Activated naive CD4-positive, alpha-beta T cell treated with anti-CD3 and anti-CD28 coated beads for 36 hours (primary cell): ENCODE data around the gene NMNAT2. TPM values are rescaled to one million over a fixed set of nuclear protein-coding genes. Genes with fewer than 3 reads are reported as not detected.

Source experiments
- CTCF ChIA-PET: fragments of 350-600 bp; sonication (Branson Sonifier 250); formaldehyde crosslinking; loops from one replicate; lab custom pipeline; 2021; ENCODE audit warnings: antibody characterized with exemption; lab: Charles Lee
- DNase-seq: peaks from one replicate; pipeline ENCODE4 v3.0.0-alpha.2; 2020
- H3K27ac Mint-ChIP-seq: one replicate; pipeline ENCODE4 v1.8.0; 2021; ENCODE audit warnings: mild to moderate bottlenecking, mixed read lengths
- H3K27me3 Mint-ChIP-seq: one replicate; pipeline ENCODE4 v1.8.0; 2021; ENCODE audit warnings: low read depth, mixed read lengths
- H3K36me3 Mint-ChIP-seq: one replicate; pipeline ENCODE4 v1.8.0; 2021; ENCODE audit warnings: low read depth, mixed read lengths
- H3K4me1 Mint-ChIP-seq: one replicate; pipeline ENCODE4 v1.8.0; 2021; ENCODE audit warnings: low read depth, mixed read lengths
- H3K4me3 Mint-ChIP-seq: one replicate; pipeline ENCODE4 v1.8.0; 2021; ENCODE audit warnings: mild to moderate bottlenecking, moderate library complexity, mixed read lengths
- H3K9me3 Mint-ChIP-seq: one replicate; pipeline ENCODE4 v1.8.0; 2021; ENCODE audit warnings: mixed read lengths
- intact Hi-C: fragments of 100-400 bp; cut with micrococcal nuclease; formaldehyde crosslinking; loops from one replicate; pipeline ENCODE4 v1.15.1; 2023
- total RNA-seq, 2 experiments: library from RNA; stranded (reverse); gene quantifications; one replicate each; pipeline ENCODE4 v1.2.3, GENCODE V29; 2021

The NMNAT2 gene
- total RNA-seq, 2 experiments from 2014 or later: not detected

DNA sequence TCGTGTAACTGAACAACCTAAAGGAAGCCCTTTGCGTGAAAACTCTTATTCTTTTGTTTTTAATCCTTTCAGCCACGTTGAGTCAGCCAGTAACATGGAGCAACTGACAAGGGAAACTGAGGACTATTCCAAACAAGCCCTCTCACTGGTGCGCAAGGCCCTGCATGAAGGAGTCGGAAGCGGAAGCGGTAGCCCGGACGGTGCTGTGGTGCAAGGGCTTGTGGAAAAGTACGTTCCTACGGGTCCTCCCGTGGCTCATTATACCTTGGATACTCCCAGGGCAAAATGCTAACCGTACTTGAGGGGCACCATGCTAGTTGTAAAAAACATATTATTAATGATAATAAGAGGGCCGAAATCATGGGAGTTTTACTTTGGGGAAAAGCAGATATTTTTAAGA lies 182.7 kb downstream of the NMNAT2 start:
- Mint-ChIP-seq H3K4me1 (no peaks in the 10 kb centered on the region), H3K4me3 (no peak overlapping the region), H3K27me3 (peaks cover 2% of the 10 kb centered on the region), H3K27ac (no peak overlapping the region), H3K9me3 (no peaks in the 10 kb centered on the region), H3K36me3 (no peaks in the 10 kb centered on the region)
- CTCF ChIA-PET: interaction anchor here (0.6 kb wide), 1 partner anchor 86 kb away, joined by 5 read pairs; no protein-coding TSS in a partner anchor
- no peak for DNase-seq
- intact Hi-C loops: no loop called here

GRCh38 chr1:183234660-183235476 lies 183.3 kb downstream of the NMNAT2 start:
- intact Hi-C loops: no loop called here
- no peaks in the 10 kb centered on the region for H3K36me3 Mint-ChIP-seq
- DNase-seq: no peak
- H3K4me3 Mint-ChIP-seq: no peak overlapping the region
- no peaks in the 10 kb centered on the region for H3K4me1 Mint-ChIP-seq
- H3K9me3 Mint-ChIP-seq: no peaks in the 10 kb centered on the region
- CTCF ChIA-PET: interaction anchor here (0.7 kb wide), 1 partner anchor 146 kb away, joined by 4 read pairs; no protein-coding TSS in a partner anchor
- no peak overlapping the region for H3K27ac Mint-ChIP-seq
- H3K27me3 Mint-ChIP-seq: peaks cover under 1% of the 10 kb centered on the region

DNA sequence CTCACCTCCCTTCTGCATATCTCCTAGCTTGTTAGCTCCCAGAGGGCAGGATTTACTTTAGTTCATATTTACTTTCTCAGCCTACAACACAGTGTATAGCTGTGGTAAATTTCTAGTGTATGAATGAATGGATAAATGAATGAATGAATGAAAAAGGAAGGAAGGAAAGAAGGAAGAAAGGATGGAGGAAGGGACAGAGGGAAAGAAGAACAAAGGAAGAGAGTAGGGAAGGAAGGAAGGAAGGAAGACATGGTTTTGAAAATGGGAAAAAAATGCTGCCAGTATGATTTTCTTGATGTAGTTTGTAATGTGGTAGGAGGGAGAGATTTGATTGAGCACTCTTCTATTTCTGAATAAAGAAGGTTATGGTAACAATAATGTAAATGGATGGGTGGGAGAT lies 185.1 kb downstream of the NMNAT2 start:
- intact Hi-C loops: no loop called here

GRCh38 chr1:183231545-183231944 lies 186.6 kb downstream of the NMNAT2 start:
- no peaks in the 10 kb centered on the region for H3K27me3 Mint-ChIP-seq
- DNase-seq: no peak
- peaks cover 5% of the 10 kb centered on the region for H3K4me1 Mint-ChIP-seq
- intact Hi-C loops: no loop called here
- CTCF ChIA-PET: no interaction called here
- no peak overlapping the region for H3K4me3 Mint-ChIP-seq
- no peaks in the 10 kb centered on the region for H3K36me3 Mint-ChIP-seq
- H3K9me3 Mint-ChIP-seq: no peaks in the 10 kb centered on the region
- no peak overlapping the region for H3K27ac Mint-ChIP-seq

More for the DNA sequence above, 185.1 kb downstream of the NMNAT2 start:
- Mint-ChIP-seq H3K27me3 (no peaks in the 10 kb centered on the region), H3K36me3 (no peaks in the 10 kb centered on the region), H3K4me1 (no peaks in the 10 kb centered on the region), H3K4me3 (no peak overlapping the region), H3K27ac (no peak overlapping the region), H3K9me3 (no peaks in the 10 kb centered on the region)
- no peak for DNase-seq
- CTCF ChIA-PET: no interaction called here

GRCh38 chr1:183230413-183230812 lies 187.8 kb downstream of the NMNAT2 start:
- Mint-ChIP-seq H3K4me1 (peaks cover 5% of the 10 kb centered on the region), H3K36me3 (no peaks in the 10 kb centered on the region), H3K27ac (no peak overlapping the region), H3K9me3 (no peaks in the 10 kb centered on the region), H3K27me3 (no peaks in the 10 kb centered on the region), H3K4me3 (no peak overlapping the region)
- no peak for DNase-seq
- intact Hi-C loops: no loop called here
- CTCF ChIA-PET: interaction anchor here (1.3 kb wide), 1 partner anchor 268 kb away, joined by 5 read pairs; no protein-coding TSS in a partner anchor

- no peaks in the 10 kb centered on the region for H3K9me3 Mint-ChIP-seq
- no peak overlapping the region for H3K27ac Mint-ChIP-seq
Observed at GRCh38 chr1:183228347-183229220, 189.6 kb downstream of the NMNAT2 start.

GRCh38 chr1:183227422-183228346 lies 190.5 kb downstream of the NMNAT2 start:
- no peaks in the 10 kb centered on the region for H3K9me3 Mint-ChIP-seq
- no peak overlapping the region for H3K4me3 Mint-ChIP-seq
- DNase-seq: peak; percentile 66
- H3K4me1 Mint-ChIP-seq: peaks cover 5% of the 10 kb centered on the region
- CTCF ChIA-PET: interaction anchor here (0.6 to 1.4 kb wide), 9 partner anchors 10 to 265 kb away, joined by 3 to 7 read pairs (median 3); no protein-coding TSS in a partner anchor
- H3K27me3 Mint-ChIP-seq: no peaks in the 10 kb centered on the region
- no peaks in the 10 kb centered on the region for H3K36me3 Mint-ChIP-seq
- no peak overlapping the region for H3K27ac Mint-ChIP-seq
- intact Hi-C loops: loop anchor here (1.0 to 5.0 kb wide), 2 partner anchors 55 to 265 kb away; no protein-coding TSS in a partner anchor

More at GRCh38 chr1:183228347-183229220, 189.6 kb downstream of the NMNAT2 start:
- Mint-ChIP-seq H3K27me3 (no peaks in the 10 kb centered on the region), H3K4me1 (peaks cover 5% of the 10 kb centered on the region), H3K4me3 (no peak overlapping the region), H3K36me3 (no peaks in the 10 kb centered on the region)
- CTCF ChIA-PET: interaction anchor here (0.8 to 1.4 kb wide), 9 partner anchors 9 to 266 kb away, joined by 3 to 7 read pairs (median 3); no protein-coding TSS in a partner anchor
- intact Hi-C loops: loop anchor here (1.0 to 5.0 kb wide), 2 partner anchors 56 to 266 kb away; no protein-coding TSS in a partner anchor
- no peak for DNase-seq

GRCh38 chr1:183226963-183227362 lies 191.2 kb downstream of the NMNAT2 start:
- intact Hi-C loops: loop anchor here (5.0 kb wide), 1 partner anchor 55 kb away; no protein-coding TSS in a partner anchor
- Mint-ChIP-seq H3K27me3 (no peaks in the 10 kb centered on the region), H3K4me3 (no peak overlapping the region), H3K27ac (no peak overlapping the region), H3K36me3 (no peaks in the 10 kb centered on the region), H3K4me1 (peaks cover 5% of the 10 kb centered on the region), H3K9me3 (no peaks in the 10 kb centered on the region)
- CTCF ChIA-PET: interaction anchor here (0.6 kb wide), 2 partner anchors 21 to 304 kb away, joined by 3 read pairs; no protein-coding TSS in a partner anchor
- no peak for DNase-seq

DNA sequence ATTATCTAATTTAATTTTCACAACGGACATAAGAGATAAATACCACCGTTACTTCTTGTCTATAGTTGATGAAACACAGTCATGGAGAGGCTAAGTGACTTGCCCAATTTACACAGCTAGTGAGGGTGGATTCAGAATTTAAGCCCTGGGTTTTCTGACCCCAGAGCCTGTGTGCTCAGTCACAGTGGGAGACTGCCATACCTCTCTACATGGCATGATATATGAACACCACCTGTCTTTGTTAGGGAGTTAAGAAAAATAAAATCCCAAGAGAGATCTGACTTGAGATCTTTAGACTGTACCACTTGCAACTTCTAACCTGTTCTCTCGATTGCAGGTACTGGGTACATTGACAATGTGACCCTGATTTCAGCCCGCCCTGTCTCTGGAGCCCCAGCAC lies 191.8 kb downstream of the NMNAT2 start:
- Mint-ChIP-seq H3K36me3 (no peaks in the 10 kb centered on the region), H3K4me3 (no peak overlapping the region), H3K27ac (no peak overlapping the region), H3K9me3 (no peaks in the 10 kb centered on the region), H3K4me1 (peaks cover 5% of the 10 kb centered on the region), H3K27me3 (no peaks in the 10 kb centered on the region)
- intact Hi-C loops: loop anchor here (5.0 kb wide), 1 partner anchor 54 kb away; no protein-coding TSS in a partner anchor
- CTCF ChIA-PET: interaction anchor here (0.6 to 0.9 kb wide), 4 partner anchors 17 to 304 kb away, joined by 3 read pairs; no protein-coding TSS in a partner anchor
- DNase-seq: no peak

DNA sequence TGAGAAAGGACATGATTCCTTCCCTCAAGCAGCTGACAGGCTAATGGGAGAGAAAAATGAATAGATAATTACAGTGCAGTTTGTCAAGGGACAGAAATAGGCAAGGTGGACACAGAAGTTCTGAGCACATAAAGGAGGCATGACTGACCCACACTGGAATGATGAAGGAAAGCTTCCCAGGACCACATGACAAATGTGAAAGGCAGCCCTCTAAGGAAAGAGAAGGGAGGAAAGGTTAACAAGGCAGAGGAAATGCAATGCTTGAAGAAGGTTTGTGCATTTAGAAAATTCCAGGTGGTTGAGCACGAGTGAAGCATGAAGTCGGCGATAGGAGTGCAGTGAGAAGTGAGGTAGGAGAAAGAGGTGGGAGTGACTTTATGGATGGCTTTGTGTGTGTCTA lies 194.7 kb downstream of the NMNAT2 start:
- H3K27me3 Mint-ChIP-seq: no peaks in the 10 kb centered on the region
- CTCF ChIA-PET: no interaction called here
- no peaks in the 10 kb centered on the region for H3K9me3 Mint-ChIP-seq
- no peak overlapping the region for H3K27ac Mint-ChIP-seq
- H3K4me1 Mint-ChIP-seq: peaks cover 21% of the 10 kb centered on the region
- intact Hi-C loops: no loop called here
- no peak overlapping the region for H3K4me3 Mint-ChIP-seq
- DNase-seq: no peak
- no peaks in the 10 kb centered on the region for H3K36me3 Mint-ChIP-seq

DNA sequence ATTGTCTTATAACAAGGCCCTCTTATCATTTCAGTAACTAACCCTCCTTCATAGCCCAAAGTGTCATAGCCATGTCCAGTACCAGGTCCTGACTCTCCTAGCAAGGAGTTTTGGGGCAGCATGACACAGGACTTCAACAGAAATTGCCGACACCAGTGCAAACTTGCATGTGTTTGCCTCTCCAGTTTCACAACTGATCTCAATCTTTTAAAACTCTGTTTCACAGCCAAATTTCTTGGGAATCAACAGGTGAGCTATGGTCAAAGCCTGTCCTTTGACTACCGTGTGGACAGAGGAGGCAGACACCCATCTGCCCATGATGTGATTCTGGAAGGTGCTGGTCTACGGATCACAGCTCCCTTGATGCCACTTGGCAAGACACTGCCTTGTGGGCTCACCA lies 195.3 kb downstream of the NMNAT2 start:
- CTCF ChIA-PET: no interaction called here
- no peak for DNase-seq
- Mint-ChIP-seq H3K4me1 (peaks cover 23% of the 10 kb centered on the region), H3K9me3 (no peaks in the 10 kb centered on the region), H3K4me3 (no peak overlapping the region), H3K27me3 (no peaks in the 10 kb centered on the region), H3K36me3 (no peaks in the 10 kb centered on the region), H3K27ac (no peak overlapping the region)
- intact Hi-C loops: no loop called here
